Neutrophil (primary cell): ENCODE measurements around the gene BRI3.

ENCODE experiments used
- H3K27ac ChIP-seq: fragments of 200-600 bp; sonication (generic); 2 replicates; pipeline ENCODE4 v1.5.1; 2016; ENCODE audit warnings: mild to moderate bottlenecking, moderate library complexity
- H3K27me3 ChIP-seq: fragments of 200-600 bp; sonication (generic); 2 replicates; pipeline ENCODE4 v1.6.0; 2016; ENCODE audit warnings: mild to moderate bottlenecking
- H3K36me3 ChIP-seq: fragments of 200-600 bp; sonication (generic); 2 replicates; pipeline ENCODE4 v1.5.1; 2017
- H3K4me1 ChIP-seq, 2 experiments: fragments of 200-600 bp in 1 of 2; sonication (generic) in 1 of 2; 1 replicate in 1 of 2; 2 replicates in 1 of 2; pipeline versions ENCODE4 v1.5.1 to v1.6.1; 2013 to 2016; ENCODE audit warnings: low read depth in 1 of 2, low read length in 1 of 2, mild to moderate bottlenecking in 1 of 2, moderate library complexity in 1 of 2; ENCODE audit not compliant: control insufficient read depth in 1 of 2, insufficient read depth in 1 of 2
- H3K4me3 ChIP-seq, 2 experiments: fragments of 200-600 bp in 1 of 2; sonication (generic) in 1 of 2; 1 replicate in 1 of 2; 2 replicates in 1 of 2; pipeline ENCODE4 v1.5.1; 2013 to 2016; ENCODE audit warnings: low read depth in 1 of 2, low read length in 1 of 2, mild to moderate bottlenecking in 1 of 2, moderate library complexity in 1 of 2
- H3K9me3 ChIP-seq: fragments of 200-600 bp; sonication (generic); 2 replicates; pipeline ENCODE4 v1.5.1; 2016
- CTCF ChIP-seq: fragments of 200-600 bp; sonication (generic); IDR thresholded peaks from 2 replicates; pipeline ENCODE4 v1.5.1; 2016; ENCODE audit warnings: antibody characterized with exemption

BRI3 gene

GRCh38 chr7:98235901-98236300, 45.6 kb upstream of the BRI3 start:
- H3K36me3 ChIP-seq, result peaks cover 94% of the 10 kb centered on the region
- H3K9me3 ChIP-seq, result no peaks in the 10 kb centered on the region
- no peaks in the 10 kb centered on the region for H3K4me1 ChIP-seq
- TF ChIP-seq CTCF, result no peak
- no peak overlapping the region for H3K4me3 ChIP-seq
- no peak overlapping the region for H3K27ac ChIP-seq
- no peaks in the 10 kb centered on the region for H3K27me3 ChIP-seq

- TF ChIP-seq CTCF, result no peak
- no peak overlapping the region for H3K4me3 ChIP-seq
- no peaks in the 10 kb centered on the region for H3K9me3 ChIP-seq
- peaks cover 95% of the 10 kb centered on the region for H3K36me3 ChIP-seq
- H3K27me3 ChIP-seq, result no peaks in the 10 kb centered on the region
- no peaks in the 10 kb centered on the region for H3K4me1 ChIP-seq
- no peak overlapping the region for H3K27ac ChIP-seq
These were observed 44.9 kb upstream of the BRI3 start for GRCh38 chr7:98236355-98237185.

DNA sequence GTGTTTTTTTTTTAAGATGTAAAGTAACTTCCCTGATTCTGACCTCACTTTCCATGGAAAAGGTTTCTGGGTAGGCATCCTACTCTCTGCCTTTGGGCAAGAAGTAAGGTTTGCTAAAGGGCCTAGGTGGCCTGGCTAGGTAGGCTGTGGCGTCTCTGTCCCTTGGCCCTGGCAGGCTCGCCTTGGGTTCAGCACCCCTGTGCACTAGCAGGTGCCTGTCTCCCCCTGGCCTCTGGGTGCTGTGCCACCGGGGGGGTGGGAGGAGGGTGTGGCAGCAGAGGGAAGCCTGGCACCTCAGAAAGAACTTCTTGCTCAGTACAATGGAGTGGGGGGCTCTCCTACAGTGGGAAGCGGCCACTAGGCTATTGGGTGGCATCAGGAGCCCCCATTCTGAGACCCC, 43.4 kb upstream of the BRI3 start:
- Histone ChIP-seq H3K4me1 (no peaks in the 10 kb centered on the region), H3K27ac (no peak overlapping the region), H3K27me3 (no peaks in the 10 kb centered on the region), H3K4me3 (no peak overlapping the region), H3K36me3 (peaks cover 89% of the 10 kb centered on the region), H3K9me3 (no peaks in the 10 kb centered on the region)
- TF ChIP-seq CTCF, result no peak

DNA sequence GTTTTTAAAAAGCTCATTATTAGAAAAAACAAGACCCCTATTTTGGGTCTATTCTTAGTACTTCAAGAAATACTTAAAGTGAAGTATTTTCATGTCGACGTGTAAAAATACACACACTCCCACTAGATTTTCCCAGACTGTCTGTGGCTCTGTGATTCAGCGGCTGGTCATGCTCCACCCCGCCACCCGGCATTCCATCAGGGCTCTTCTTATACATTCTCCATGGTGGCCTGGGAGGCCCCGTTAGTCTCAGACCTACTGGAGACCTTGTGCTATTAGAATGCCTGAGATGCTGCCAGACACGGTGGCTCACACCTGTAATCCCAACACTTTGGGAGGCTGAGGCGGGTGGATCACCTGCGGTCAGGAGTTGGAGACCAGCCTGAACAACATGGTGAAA, 42.5 kb upstream of the BRI3 start:
- peaks cover 89% of the 10 kb centered on the region for H3K36me3 ChIP-seq
- no peak for TF ChIP-seq CTCF
- no peak overlapping the region for H3K27ac ChIP-seq
- H3K4me3 ChIP-seq, result no peak overlapping the region
- no peaks in the 10 kb centered on the region for H3K27me3 ChIP-seq
- H3K4me1 ChIP-seq, result no peaks in the 10 kb centered on the region
- H3K9me3 ChIP-seq, result no peaks in the 10 kb centered on the region

- Histone ChIP-seq H3K4me3 (no peak overlapping the region), H3K36me3 (peaks cover 87% of the 10 kb centered on the region), H3K9me3 (no peaks in the 10 kb centered on the region), H3K27ac (no peak overlapping the region), H3K4me1 (peaks cover 6 to 8% of the 10 kb centered on the region in 2 experiments), H3K27me3 (no peaks in the 10 kb centered on the region)
- peak; percentile 55 for TF ChIP-seq CTCF
These were observed 40.4 kb upstream of the BRI3 start for GRCh38 chr7:98240961-98241673.
